Stimulated activated naive CD8-positive, alpha-beta T cell treated with anti-CD3 and anti-CD28 coated beads, Interleukin-15, amount 100 ng/mL, for 72 hours (primary cell): ENCODE data around the gene SLC24A3.

Source experiments
- ATAC-seq: fragments of 150-1000 bp; cut with Tn5 transposase; 2 replicates; pipeline ENCODE4 v1.10.0; 2021; ENCODE audit warnings: mild to moderate bottlenecking, moderate library complexity
- DNase-seq, 2 donors: peaks; one replicate each; pipeline ENCODE4 v3.0.0; 2021 to 2022
- H3K27ac Mint-ChIP-seq, 2 donors: one replicate each; pipeline ENCODE4 v1.8.0; 2022; ENCODE audit warnings: mild to moderate bottlenecking in 2 of 2, mixed read lengths in 2 of 2, moderate library complexity in 2 of 2
- H3K27me3 Mint-ChIP-seq: one replicate; pipeline ENCODE4 v1.8.0; 2022; ENCODE audit warnings: mixed read lengths
- H3K4me1 Mint-ChIP-seq: one replicate; pipeline ENCODE4 v1.8.0; 2022; ENCODE audit warnings: mild to moderate bottlenecking, mixed read lengths
- H3K4me3 Mint-ChIP-seq, 2 donors: one replicate each; pipeline ENCODE4 v1.8.0; 2022; ENCODE audit warnings: mild to moderate bottlenecking in 2 of 2, mixed read lengths in 2 of 2, moderate library complexity in 1 of 2
- H3K9me3 Mint-ChIP-seq, 2 donors: one replicate each; pipeline ENCODE4 v1.8.0; 2022; ENCODE audit warnings: mixed read lengths in 2 of 2

Gene SLC24A3

DNA sequence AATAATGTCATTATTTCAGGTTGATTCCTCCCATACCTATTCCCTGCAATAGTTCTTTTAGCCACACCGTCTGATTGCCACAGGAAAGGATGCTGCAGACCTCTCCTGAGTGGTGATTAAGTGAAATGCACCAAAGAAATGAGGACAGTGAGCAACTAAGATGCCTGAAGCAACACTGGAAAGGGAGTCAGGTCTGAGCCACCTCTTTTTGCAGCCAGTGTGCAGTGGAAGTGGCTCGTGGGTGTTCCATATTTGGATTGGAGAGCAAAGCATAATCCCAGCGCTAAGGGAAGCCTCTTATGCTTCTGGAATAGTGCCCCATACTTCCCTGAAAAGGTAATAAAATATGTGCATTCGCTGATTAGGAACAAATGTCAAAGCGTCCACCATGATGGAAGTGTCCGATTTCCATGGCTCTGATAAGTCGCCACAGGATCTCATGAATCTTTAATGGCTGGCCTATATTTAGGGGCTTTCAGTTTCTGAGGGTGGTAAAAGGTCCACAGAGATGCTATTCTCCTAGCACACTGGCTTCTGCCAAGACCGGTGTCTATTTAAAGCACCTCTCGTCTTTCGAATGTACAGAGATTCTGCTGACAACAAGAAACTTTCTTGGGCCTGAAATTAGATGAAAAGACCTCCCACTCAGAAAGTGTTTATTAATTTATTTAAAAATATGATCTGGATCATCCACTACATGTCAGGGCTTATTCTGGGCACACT, 253.9 kb downstream of the SLC24A3 start:
- Mint-ChIP-seq H3K4me3 (no peak overlapping the region), H3K27ac (no peak overlapping the region), H3K4me1 (no peaks in the 10 kb centered on the region), H3K27me3 (no peaks in the 10 kb centered on the region), H3K9me3 (no peaks in the 10 kb centered on the region)
- DNase-seq (no peak), ATAC-seq (no peak)

DNA sequence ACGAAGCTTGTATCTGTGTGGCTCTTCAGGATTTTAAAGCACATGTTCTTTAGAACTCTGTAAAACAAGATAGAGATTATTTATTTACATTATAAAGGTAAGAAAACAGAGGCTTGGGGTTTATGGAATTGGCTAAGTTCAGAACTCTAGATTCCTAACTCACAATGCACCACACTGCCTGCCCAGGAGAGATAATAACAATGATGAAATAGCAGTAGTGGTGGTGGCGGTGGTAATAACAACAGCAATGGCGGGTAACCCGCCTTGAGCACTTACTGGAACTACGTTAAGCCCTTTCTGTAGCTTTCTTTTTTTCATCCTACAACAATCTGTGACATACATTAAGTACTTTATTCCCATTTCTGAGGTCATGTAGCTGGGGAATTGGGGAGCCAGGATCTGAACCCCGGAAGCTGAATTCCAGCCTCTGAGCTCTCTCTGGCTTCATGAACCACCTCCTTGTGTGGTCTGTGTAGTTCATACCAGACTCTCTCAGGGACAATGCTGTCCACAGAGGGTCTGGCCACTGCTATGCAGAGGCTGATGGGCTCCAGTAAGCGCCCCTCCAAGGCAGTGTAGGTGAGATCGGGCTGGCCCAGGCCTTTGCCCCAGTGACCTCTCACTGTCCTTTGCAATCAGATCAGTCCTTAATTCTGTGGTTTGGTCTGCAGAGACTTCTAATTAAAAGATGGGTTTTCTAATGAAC, 260.9 kb downstream of the SLC24A3 start:
- Mint-ChIP-seq H3K27ac (no peak overlapping the region), H3K4me1 (no peaks in the 10 kb centered on the region), H3K4me3 (no peak overlapping the region), H3K27me3 (no peaks in the 10 kb centered on the region), H3K9me3 (no peaks in the 10 kb centered on the region)
- DNase-seq (no peak), ATAC-seq (no peak)

DNA sequence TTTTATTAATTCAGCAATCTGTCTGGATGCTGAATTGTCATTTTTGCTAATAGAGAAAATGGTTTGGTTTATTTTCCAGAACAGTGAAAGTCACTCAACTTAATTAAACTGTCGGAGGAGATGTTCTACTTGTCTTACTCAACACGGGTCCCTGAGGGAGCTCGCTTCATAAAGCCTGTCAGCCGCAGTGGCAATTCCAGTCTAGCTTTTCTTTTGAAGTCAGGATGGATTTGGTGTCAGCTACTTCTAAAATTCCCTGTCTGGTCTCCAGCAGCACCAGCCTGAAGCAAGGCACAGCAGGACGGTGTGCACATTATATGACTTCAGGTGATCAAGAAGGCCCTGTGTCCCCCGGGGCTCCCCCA, 261.5 kb downstream of the SLC24A3 start:
- Mint-ChIP-seq H3K27me3 (no peaks in the 10 kb centered on the region), H3K4me1 (no peaks in the 10 kb centered on the region), H3K4me3 (no peak overlapping the region), H3K27ac (no peak overlapping the region), H3K9me3 (no peaks in the 10 kb centered on the region)
- no peak for ATAC-seq
- DNase-seq: no peak

DNA sequence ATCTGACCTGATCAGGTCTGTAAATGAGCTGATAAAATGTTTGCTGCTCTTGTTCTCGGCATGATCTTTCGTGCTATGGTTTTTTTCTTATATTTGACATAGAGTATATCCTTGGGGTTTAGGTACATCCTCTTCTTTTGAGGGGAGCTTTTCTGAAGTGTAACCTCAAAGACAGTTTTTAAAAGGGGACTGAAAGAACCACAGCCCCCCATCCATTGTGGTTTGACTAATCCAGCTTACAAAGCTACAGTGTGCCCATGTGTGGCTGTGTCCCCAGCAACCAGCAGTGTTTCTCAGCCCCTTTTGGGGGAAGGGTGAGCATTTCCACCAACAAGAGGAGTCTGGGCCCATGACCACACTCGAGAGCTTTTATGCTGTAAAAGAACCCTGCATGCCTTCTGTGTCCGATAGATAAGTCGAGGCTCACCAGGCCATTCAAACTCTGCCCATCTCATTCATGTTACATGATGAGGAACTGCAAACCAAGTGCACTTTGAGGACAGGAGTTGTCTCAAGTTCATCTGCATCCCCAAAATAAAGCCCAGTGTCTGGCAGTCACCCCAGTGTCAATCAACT, 266.0 kb downstream of the SLC24A3 start:
- no peak overlapping the region for H3K27ac Mint-ChIP-seq
- no peak overlapping the region for H3K4me3 Mint-ChIP-seq
- DNase-seq: no peak
- H3K9me3 Mint-ChIP-seq: no peaks in the 10 kb centered on the region
- ATAC-seq: no peak
- H3K4me1 Mint-ChIP-seq: no peaks in the 10 kb centered on the region
- peaks cover 15% of the 10 kb centered on the region for H3K27me3 Mint-ChIP-seq

DNA sequence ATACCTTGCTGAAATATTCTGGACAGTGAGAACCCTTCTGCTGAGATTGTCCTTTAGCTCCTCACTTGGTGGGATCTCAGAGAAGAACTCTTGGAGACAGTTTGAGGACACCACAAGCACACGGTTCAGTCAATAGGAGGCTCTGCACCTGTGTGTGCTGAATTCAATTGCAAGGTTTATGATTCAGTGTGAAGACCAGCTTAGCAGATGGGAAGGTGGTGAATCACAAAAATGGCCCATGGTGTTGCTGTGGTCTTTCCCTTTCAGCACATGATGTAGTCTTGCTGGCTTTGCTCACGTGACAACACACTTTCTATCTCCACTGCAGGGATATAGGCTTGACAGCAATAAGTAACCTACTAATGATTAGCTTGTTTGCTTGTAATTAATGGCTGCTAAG, 270.3 kb downstream of the SLC24A3 start:
- peaks cover 15% of the 10 kb centered on the region for H3K27me3 Mint-ChIP-seq
- H3K4me1 Mint-ChIP-seq: no peaks in the 10 kb centered on the region
- H3K27ac Mint-ChIP-seq: no peak overlapping the region
- DNase-seq (no peak), ATAC-seq (no peak)
- no peak overlapping the region for H3K4me3 Mint-ChIP-seq
- H3K9me3 Mint-ChIP-seq: no peaks in the 10 kb centered on the region

DNA sequence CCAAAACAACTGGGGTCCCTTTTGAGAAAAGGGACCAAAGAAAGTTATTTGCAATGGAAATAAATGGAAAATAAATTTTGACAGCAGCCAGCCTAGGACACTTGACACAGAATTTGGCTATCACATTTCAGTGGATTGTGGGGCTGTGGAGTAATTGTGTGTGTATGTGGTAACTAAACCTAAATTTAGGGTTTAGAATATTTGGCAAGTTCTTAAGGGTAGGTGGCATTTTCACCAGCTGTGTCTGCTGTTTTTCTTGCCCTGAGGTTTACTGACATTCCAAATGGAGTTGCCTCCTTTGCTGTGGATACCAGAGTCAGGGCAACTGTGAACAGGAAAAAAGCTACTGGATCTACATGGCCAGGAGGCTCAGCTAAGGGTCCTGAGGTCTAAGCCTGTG, 270.9 kb downstream of the SLC24A3 start:
- ATAC-seq: no peak
- no peaks in the 10 kb centered on the region for H3K4me1 Mint-ChIP-seq
- H3K27ac Mint-ChIP-seq: no peak overlapping the region
- H3K27me3 Mint-ChIP-seq: peaks cover 15% of the 10 kb centered on the region
- no peak for DNase-seq
- H3K9me3 Mint-ChIP-seq: no peaks in the 10 kb centered on the region
- no peak overlapping the region for H3K4me3 Mint-ChIP-seq

DNA sequence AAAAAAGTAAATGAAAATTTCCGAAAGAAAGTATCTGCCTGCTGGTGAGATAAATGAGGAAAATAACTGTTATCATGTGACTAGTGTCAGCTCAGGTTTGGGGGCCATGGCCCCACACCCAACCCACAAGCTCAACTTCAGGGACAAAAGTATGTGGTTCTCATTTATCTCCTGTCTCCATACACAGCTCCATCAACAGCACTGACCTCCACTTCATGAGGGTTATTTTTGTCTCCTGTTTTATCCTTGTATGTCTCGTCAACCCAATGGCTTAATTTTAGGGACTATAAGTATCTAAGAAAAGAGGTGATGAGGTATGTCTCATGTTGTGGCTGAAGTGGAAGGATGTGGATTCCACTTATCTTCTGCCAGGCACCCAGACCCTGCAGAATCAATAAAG, 274.0 kb downstream of the SLC24A3 start:
- no peak overlapping the region for H3K27ac Mint-ChIP-seq
- ATAC-seq: no peak
- H3K4me1 Mint-ChIP-seq: no peaks in the 10 kb centered on the region
- H3K27me3 Mint-ChIP-seq: peaks cover 11% of the 10 kb centered on the region
- H3K9me3 Mint-ChIP-seq: no peaks in the 10 kb centered on the region
- no peak for DNase-seq
- no peak overlapping the region for H3K4me3 Mint-ChIP-seq

DNA sequence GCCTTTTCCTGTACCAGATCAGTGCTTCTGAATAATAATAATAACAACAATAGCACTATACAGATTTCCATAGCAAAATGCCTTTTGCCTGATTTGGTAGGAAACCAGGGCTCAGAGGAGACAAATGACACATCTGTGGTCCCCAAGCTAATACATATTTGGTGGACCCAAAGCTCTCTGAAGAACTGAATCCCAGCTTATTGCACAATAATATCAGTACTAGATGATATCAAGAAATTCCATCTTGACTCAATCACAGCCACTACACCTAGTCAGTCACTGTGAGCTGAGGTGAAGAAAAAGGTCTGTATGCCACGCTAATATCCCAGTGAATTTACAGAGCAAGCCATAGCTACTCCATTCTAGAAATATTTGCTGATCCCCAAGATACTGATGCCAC, 275.0 kb downstream of the SLC24A3 start:
- H3K9me3 Mint-ChIP-seq: no peaks in the 10 kb centered on the region
- no peak for DNase-seq

DNA sequence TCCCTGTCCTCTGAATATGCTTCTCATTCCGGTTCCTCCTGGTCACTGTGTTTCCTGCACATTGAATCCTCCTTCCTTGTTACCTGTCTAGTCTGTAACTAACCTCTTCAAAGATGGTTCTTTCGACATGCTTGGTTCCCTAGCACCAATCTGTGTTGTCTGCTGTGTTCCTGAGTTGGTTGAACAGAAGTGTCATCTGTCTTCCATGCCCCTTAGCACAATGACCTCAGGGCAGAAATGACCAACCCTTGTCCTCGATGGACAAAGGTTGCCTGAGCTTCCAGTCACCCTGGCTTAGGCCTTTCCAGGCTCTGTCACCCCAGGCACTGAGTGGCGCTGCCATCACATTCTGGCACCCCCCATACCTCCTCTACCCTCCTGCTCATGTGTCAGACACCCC, 278.8 kb downstream of the SLC24A3 start:
- H3K4me1 Mint-ChIP-seq: no peaks in the 10 kb centered on the region
- H3K4me3 Mint-ChIP-seq: no peak overlapping the region
- DNase-seq: no peak
- no peaks in the 10 kb centered on the region for H3K9me3 Mint-ChIP-seq
- H3K27me3 Mint-ChIP-seq: no peaks in the 10 kb centered on the region
- H3K27ac Mint-ChIP-seq: no peak overlapping the region
- ATAC-seq: no peak

More for the DNA sequence above, 275.0 kb downstream of the SLC24A3 start:
- H3K4me3 Mint-ChIP-seq: no peak overlapping the region
- no peak overlapping the region for H3K27ac Mint-ChIP-seq
- peaks cover 1% of the 10 kb centered on the region for H3K27me3 Mint-ChIP-seq
- no peaks in the 10 kb centered on the region for H3K4me1 Mint-ChIP-seq
- ATAC-seq: no peak

DNA sequence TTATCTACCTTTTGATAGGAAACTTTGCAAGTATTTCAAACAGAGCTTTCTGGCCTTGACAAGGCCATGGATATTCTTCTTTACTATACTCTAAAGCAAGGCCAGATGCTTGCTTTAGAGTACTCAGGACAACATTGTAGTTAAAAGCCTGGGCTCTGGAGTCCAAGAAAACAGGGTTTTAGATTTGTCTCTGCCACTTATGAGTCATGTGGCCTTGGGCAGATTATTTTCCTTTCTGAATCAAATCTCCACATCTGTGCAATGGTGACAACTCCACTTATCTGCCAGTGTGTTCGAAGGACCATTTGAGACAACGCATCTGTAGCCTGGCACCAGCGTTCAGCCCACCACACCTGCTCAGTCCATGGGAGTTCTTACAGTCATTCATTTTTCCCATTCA, 279.7 kb downstream of the SLC24A3 start:
- Mint-ChIP-seq H3K4me3 (no peak overlapping the region), H3K27ac (no peak overlapping the region), H3K4me1 (no peaks in the 10 kb centered on the region), H3K9me3 (no peaks in the 10 kb centered on the region), H3K27me3 (no peaks in the 10 kb centered on the region)
- DNase-seq (no peak), ATAC-seq (no peak)

DNA sequence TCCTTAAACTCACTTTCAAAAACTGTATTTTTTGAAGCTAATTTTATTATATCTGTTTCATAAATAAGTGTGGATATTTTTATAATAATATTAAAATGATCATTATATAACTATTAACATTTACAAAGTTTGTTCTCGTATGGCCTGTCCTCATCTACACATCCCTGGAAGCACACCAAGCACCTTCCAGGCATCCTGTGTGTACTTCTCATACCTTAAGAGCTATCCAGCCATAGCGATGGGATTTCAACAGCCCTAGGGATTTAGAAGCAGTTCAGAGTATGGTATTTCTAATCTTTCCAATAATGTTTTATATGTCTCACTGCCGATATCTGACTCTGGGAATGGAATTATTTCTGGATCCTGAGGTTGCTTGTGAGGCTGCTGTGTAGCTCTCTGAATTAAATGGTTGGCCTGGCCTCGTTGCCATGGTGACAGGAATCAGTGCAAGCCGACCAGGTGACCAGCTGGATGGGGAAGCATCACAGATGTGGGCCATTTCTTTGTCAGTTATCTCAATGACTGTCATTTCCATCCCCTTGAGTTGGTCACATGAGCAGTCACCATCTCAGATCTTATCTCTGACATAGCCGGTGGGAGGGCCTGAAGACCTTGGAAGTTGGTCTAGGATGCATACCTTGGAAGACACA, 280.4 kb downstream of the SLC24A3 start:
- DNase-seq (no peak), ATAC-seq (no peak)
- H3K9me3 Mint-ChIP-seq: no peaks in the 10 kb centered on the region
- H3K27me3 Mint-ChIP-seq: no peaks in the 10 kb centered on the region
- no peak overlapping the region for H3K4me3 Mint-ChIP-seq
- no peaks in the 10 kb centered on the region for H3K4me1 Mint-ChIP-seq
- no peak overlapping the region for H3K27ac Mint-ChIP-seq

DNA sequence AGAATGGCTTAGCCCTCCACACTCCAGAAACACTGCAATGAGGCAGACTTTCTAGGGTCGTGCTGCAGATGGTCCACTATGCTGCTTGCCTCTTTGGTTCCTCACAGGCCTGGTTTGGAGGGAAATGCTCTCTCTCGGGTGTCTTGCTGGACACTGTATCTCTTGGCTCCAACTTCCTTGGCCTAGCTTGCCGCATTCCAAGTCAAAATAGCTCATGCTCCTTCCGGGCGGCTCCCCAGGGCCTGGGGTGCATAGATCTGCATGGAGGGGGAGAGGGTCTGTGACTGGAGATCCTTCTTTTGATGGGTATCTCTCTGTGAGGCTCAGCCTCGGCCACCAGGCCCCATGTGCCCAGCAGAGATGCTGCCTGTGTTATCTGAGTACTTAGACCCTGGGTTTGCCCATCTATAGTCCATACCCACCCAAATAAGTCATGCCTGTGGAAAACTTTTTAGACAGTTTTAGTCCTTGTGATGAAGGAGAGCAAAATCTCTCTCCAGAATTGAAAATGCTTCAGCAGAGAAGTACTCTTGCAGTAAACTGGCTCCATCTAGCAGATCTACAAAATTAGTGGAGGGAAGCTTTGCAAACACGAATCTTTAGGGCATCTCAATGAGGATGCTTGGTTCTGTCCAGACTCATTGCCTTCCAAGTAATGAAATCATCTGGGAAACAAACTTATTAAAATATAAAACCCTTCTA, 281.5 kb downstream of the SLC24A3 start:
- peaks cover 7% of the 10 kb centered on the region for H3K4me1 Mint-ChIP-seq
- no peak overlapping the region for H3K4me3 Mint-ChIP-seq
- ATAC-seq (no peak), DNase-seq (no peak)
- H3K27ac Mint-ChIP-seq: no peak overlapping the region
- no peaks in the 10 kb centered on the region for H3K27me3 Mint-ChIP-seq
- H3K9me3 Mint-ChIP-seq: no peaks in the 10 kb centered on the region

DNA sequence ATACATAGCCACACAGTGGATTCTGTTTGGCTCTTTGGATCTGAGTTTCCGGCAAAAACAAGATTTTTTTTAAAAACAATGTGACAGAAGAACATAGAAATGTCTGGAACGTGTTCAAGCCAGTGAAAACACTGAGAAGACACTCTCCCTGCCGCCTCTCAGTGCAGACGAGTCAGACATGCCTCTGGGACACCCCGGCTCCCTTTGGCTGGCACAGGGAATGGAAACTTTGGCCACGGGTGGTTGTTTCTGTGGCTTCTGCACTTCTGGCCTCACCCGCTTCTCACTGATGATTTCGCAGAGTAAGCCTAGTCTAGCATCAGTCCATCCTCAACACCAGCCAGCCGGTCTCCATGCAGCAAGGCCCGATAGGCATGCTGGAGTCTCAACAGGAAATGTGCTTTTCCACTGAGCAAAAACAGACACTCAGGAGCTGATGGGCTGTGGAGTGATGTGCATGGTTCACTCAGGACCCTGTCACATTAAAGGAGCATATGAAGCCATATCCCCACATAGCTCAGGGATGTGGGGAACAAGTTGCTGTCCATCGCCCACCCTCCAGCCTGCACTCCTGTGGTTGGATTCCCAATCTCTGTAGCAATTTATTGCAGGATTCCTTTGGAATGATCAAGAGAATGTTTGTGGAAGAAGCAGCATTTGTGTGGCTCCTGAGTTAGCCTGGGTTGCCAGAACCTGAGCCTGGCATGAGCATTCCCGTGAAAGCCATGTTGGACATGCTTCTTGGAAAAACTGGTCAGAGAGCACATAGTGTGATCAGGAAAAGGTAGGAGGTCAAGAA, 283.7 kb downstream of the SLC24A3 start:
- Mint-ChIP-seq H3K27me3 (no peaks in the 10 kb centered on the region), H3K4me1 (peaks cover 7% of the 10 kb centered on the region), H3K27ac (no peak overlapping the region), H3K9me3 (no peaks in the 10 kb centered on the region), H3K4me3 (no peak overlapping the region)
- DNase-seq (no peak), ATAC-seq (no peak)

DNA sequence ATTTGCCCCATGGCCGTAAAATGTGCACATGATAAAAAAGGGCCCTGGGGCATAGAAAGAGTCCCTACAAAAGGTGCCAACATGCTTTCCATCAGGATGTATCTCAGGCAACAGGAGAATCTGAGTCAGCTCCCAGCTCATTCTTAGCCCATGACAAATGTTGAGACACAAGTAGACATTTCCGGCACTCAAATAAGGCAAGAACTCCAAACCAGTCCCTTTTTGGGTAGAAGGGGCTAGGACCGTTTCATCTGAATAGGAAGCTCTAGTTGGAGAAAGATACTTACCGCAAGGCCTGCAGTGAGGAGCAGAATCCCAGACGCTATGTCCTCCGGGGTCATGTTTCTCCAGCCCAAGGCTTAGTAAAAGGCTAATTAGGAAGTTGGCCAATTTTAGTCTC, 284.6 kb downstream of the SLC24A3 start:
- no peak for DNase-seq
- peaks cover 7% of the 10 kb centered on the region for H3K4me1 Mint-ChIP-seq
- no peak for ATAC-seq

DNA sequence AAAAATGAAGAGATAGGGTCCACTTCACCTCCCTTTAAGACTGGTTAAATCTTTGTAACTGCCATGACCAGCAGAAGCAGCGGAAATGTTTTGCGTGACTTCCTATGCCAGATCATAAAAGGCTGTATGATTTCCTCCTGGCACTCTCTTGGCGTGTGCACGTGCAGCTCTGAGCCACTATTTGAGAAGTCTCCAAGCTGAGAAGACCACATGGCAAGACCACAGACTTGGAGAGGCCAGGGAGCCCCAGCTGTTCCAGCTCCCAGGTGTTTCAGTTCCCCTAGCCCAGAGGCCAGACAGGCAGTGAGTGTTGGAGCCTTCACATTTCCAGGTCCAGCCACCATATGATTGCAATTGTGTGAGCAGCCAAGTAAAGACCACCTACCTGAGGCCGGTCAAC, 286.3 kb downstream of the SLC24A3 start:
- ATAC-seq (no peak), DNase-seq (no peak)
- H3K9me3 Mint-ChIP-seq: no peaks in the 10 kb centered on the region
- H3K27ac Mint-ChIP-seq: no peak overlapping the region
- no peak overlapping the region for H3K4me3 Mint-ChIP-seq
- H3K27me3 Mint-ChIP-seq: no peaks in the 10 kb centered on the region
- H3K4me1 Mint-ChIP-seq: peaks cover 7% of the 10 kb centered on the region

More for the DNA sequence above, 284.6 kb downstream of the SLC24A3 start:
- Mint-ChIP-seq H3K4me3 (no peak overlapping the region), H3K9me3 (no peaks in the 10 kb centered on the region), H3K27ac (no peak overlapping the region), H3K27me3 (no peaks in the 10 kb centered on the region)
